Upper lobe of left lung (tissue), 6 donors: ENCODE measurements around the gene TBC1D9B. TPM values are rescaled to one million over a fixed set of nuclear protein-coding genes. Genes with fewer than 3 reads are reported as not detected.

Experiments
- ATAC-seq, 2 donors: fragments of 200-7000 bp; cut with Tn5 transposase; one replicate each; pipeline ENCODE4 v1.9.1; 2022; ENCODE audit warnings: mild to moderate bottlenecking in 2 of 2, moderate library complexity in 2 of 2; ENCODE audit not compliant: low FRiP score in 2 of 2
- DNase-seq, 2 donors: peaks; one replicate each; pipeline ENCODE4 v3.0.0-alpha.2; 2019 to 2020
- H3K27ac ChIP-seq, 4 donors: fragments of 200-600 bp; sonication (generic); one replicate each; pipeline ENCODE4 v1.5.1; 2016 to 2019
- H3K27me3 ChIP-seq, 4 donors: fragments of 200-600 bp; sonication (generic); one replicate each; pipeline ENCODE4 v1.5.1; 2017 to 2019
- H3K36me3 ChIP-seq, 4 donors: fragments of 200-600 bp; sonication (generic); one replicate each; pipeline ENCODE4 v1.5.1; 2016 to 2019
- H3K4me1 ChIP-seq, 4 donors: fragments of 200-600 bp; sonication (generic); one replicate each; pipeline ENCODE4 v1.5.1; 2018 to 2019
- H3K4me3 ChIP-seq, 4 donors: fragments of 200-600 bp; sonication (generic); one replicate each; pipeline ENCODE4 v1.5.1; 2017 to 2019; ENCODE audit warnings: mild to moderate bottlenecking in 2 of 4, moderate library complexity in 1 of 4
- H3K9me3 ChIP-seq, 4 donors: fragments of 200-600 bp; sonication (generic); one replicate each; pipeline ENCODE4 v1.5.1; 2018 to 2019
- CTCF ChIP-seq, 6 experiments: fragments of 450-650 bp in 4 of 6; fragments of 200-600 bp in 2 of 6; sonication (generic) in 2 of 6; IDR thresholded peaks; one replicate each; pipeline ENCODE4 v1.5.1; 2016 to 2019; ENCODE audit warnings: antibody characterized with exemption in 6 of 6
- EP300 ChIP-seq, 4 donors: sonication (generic); formaldehyde crosslinking; IDR thresholded peaks; one replicate each; pipeline ENCODE4 v1.5.1; 2017; ENCODE audit warnings: antibody characterized with exemption in 4 of 4, control low read depth in 2 of 4
- POLR2A ChIP-seq, 4 donors: fragments of 450-650 bp; IDR thresholded peaks; one replicate each; pipeline ENCODE4 v1.5.1; 2016 to 2017; ENCODE audit warnings: antibody characterized with exemption in 4 of 4, mild to moderate bottlenecking in 2 of 4
- POLR2AphosphoS5 ChIP-seq, 2 donors: sonication (generic); formaldehyde crosslinking; IDR thresholded peaks; one replicate each; pipeline ENCODE4 v1.5.1; 2017; ENCODE audit warnings: antibody characterized with exemption in 2 of 2
- WGBS, 2 donors: methylation state at CpG; one replicate each; pipeline ENCODE4 v1.1.5; 2017 to 2018; 5-methylcytosine and 5-hydroxymethylcytosine counted together
- total RNA-seq, 6 donors: library from RNA; depleted of rRNA in 4 of 6; stranded (reverse); fragments of >200 nt in 4 of 6; gene quantifications; one replicate each; pipeline versions ENCODE4 v1.1.0 to v1.2.1, GENCODE V29; 2016 to 2021
- donor health status: DM: no; HTN: no; CAD: no; lungs with moderate emphysema.
- donor health status: DM: no; HTN: yes; CAD: no; lungs with severe emphysema.

Gene TBC1D9B
- total RNA-seq, 6 donors from 2014 or later: 66.4 to 228 (median 110) TPM

GRCh38 chr5:179895861-179896260 lies 11.8 kb downstream of the TBC1D9B start:
- H3K27ac ChIP-seq: peak overlapping the region in 1 of 4 donors; percentile 37
- no peaks in the 10 kb centered on the region for H3K4me1 ChIP-seq
- TF ChIP-seq POLR2A (IDR thresholded peaks at IDR 0.05) (no peak), POLR2AphosphoS5 (IDR thresholded peaks at IDR 0.05) (no peak), EP300 (IDR thresholded peaks at IDR 0.05) (no peak), CTCF (IDR thresholded peaks at IDR 0.05) (no peak)
- no peaks in the 10 kb centered on the region for H3K27me3 ChIP-seq
- H3K9me3 ChIP-seq: no peaks in the 10 kb centered on the region
- peaks cover 40 to 89% (median 76%) of the 10 kb centered on the region in 4 donors for H3K36me3 ChIP-seq
- 74 to 75% methylated on average over 6 of the region's 6 CpGs for WGBS, 2 donors
- no peak overlapping the region for H3K4me3 ChIP-seq
- ATAC-seq (no peak), DNase-seq (no peak)

DNA sequence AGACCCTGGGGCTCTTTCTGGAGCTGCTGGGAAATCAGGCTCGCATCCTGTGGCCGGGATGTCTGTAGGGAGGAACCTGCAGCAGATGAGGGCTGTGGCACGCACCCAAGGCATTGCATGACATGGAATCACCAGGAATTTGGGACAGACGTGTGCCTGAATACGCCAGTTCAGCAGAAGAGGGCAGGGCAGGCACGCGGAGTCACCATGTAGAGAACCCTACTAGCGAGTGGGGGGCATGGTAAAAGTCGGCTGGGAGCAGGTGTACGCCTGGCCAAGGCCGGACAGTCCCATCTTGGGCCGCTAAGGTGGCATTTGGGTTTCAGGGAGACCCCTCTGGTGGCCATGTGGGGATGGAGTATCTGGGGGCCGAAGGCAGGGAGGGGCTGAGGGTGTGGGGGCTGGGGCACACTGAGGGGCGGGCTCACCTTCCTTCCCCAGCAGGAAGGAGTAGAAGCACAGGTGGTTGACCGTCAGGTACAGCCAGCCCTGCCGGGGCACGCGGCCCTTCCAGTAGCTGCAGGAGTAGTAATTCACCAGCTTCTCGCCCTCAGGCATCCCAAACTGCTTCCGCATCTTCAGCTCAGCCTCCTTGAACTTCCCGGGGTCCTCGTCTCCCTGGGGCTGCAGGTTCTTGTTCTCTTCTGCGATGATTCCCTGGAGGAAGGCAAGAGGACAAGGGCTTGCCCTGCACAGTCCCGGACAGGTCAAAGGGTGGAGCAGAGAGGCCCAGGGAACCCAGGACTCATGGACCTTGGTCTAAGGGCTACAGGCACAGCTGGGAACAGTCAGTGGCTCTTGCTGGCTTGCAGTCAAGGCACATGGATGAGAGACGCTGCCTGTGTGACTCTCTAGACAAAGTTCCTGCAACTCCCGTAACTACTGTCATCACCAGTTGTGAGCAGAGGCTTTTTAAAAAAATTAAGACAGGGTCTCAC lies 13.5 kb downstream of the TBC1D9B start:
- Histone ChIP-seq H3K9me3 (no peaks in the 10 kb centered on the region), H3K4me1 (no peaks in the 10 kb centered on the region), H3K36me3 (peaks cover 40 to 100% (median 86%) of the 10 kb centered on the region in 4 donors), H3K27me3 (no peaks in the 10 kb centered on the region), H3K4me3 (no peak overlapping the region), H3K27ac (no peak overlapping the region)
- DNase-seq: peak in 1 of 2 donors; percentile 53
- no peak for ATAC-seq
- 94% methylated on average over 13 to 25 of the region's 26 CpGs for WGBS, 2 donors
- TF ChIP-seq POLR2AphosphoS5 (IDR thresholded peaks at IDR 0.05): no peak
- TF ChIP-seq EP300 (IDR thresholded peaks at IDR 0.05): no peak
- TF ChIP-seq POLR2A (IDR thresholded peaks at IDR 0.05): no peak
- no peak for TF ChIP-seq CTCF (IDR thresholded peaks at IDR 0.05)

DNA sequence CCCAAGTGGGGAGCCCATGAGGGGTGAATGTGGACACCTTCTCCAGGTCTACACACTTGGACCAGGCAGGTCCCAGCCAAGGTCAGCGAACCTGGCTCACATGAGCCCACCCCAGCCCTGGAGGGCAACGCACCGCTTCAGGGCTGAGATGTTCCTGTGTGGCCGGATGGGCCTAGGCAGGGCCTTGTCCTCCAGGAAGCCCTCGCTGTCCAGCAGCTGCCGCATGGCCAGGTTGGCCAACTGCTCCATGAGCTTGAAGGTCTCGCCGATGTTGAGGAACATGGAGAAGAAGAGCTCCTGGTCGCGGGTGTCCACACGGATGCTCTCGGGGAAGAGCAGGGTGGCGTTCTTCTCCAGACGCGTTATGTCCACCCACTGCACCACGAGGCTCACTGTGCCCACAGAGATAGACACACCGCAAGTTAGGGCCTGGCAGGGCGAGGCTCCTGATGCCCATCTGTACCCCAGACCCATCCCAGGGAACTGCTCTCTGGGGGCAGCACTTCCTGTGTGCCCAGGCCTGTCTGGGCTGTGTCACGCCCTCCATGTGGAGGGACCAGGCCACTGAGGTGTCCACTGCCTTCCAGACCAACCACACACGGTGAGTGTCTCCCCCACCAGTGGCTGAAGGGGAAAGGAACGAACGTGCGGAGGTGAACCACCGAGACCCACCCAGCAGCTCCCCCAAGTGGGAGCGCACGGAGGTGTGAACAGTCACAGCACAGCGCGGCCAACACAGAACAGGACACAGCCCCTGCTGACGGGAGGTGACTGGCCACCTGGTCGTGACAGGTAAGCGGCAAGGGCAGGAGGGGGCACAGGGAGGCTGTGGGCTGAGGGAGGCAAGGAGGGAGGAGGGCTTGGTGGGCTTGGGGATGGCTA lies 14.4 kb downstream of the TBC1D9B start:
- H3K4me1 ChIP-seq: no peaks in the 10 kb centered on the region
- DNase-seq: peak in 1 of 2 donors; percentile 60
- no peak overlapping the region for H3K4me3 ChIP-seq
- H3K9me3 ChIP-seq: no peaks in the 10 kb centered on the region
- H3K27me3 ChIP-seq: no peaks in the 10 kb centered on the region
- H3K36me3 ChIP-seq: peaks cover 34 to 99% (median 85%) of the 10 kb centered on the region in 4 donors
- no peak for TF ChIP-seq CTCF (IDR thresholded peaks at IDR 0.05)
- no peak for TF ChIP-seq POLR2AphosphoS5 (IDR thresholded peaks at IDR 0.05)
- TF ChIP-seq POLR2A (IDR thresholded peaks at IDR 0.05): no peak
- TF ChIP-seq EP300 (IDR thresholded peaks at IDR 0.05): no peak
- WGBS, 2 donors: 92 to 93% methylated on average over 18 to 30 of the region's 31 CpGs
- no peak for ATAC-seq
- H3K27ac ChIP-seq: no peak overlapping the region

- H3K4me1 ChIP-seq: no peaks in the 10 kb centered on the region
- H3K36me3 ChIP-seq: peaks cover 24 to 99% (median 86%) of the 10 kb centered on the region in 4 donors
- no peaks in the 10 kb centered on the region for H3K27me3 ChIP-seq
- H3K27ac ChIP-seq: no peak overlapping the region
- no peak overlapping the region for H3K4me3 ChIP-seq
- H3K9me3 ChIP-seq: no peaks in the 10 kb centered on the region
- 86 to 100% methylated on average over 2 to 5 of the region's 5 CpGs for WGBS, 2 donors
- no peak for ATAC-seq
- TF ChIP-seq POLR2A (IDR thresholded peaks at IDR 0.05): no peak
- no peak for TF ChIP-seq POLR2AphosphoS5 (IDR thresholded peaks at IDR 0.05)
- no peak for TF ChIP-seq EP300 (IDR thresholded peaks at IDR 0.05)
- TF ChIP-seq CTCF (IDR thresholded peaks at IDR 0.05): no peak
- DNase-seq: no peak
Observed at GRCh38 chr5:179892255-179892654, 15.4 kb downstream of the TBC1D9B start.
